GM19023 (cell line): ENCODE measurements around the gene TGM1.
"Not testable (repeated sequence)": the region's sequence is repeated elsewhere in the genome, so short reads cannot be mapped to it uniquely, and the experiment has no call there.

Source experiments
- ATAC-seq: cut with Tn5 transposase; IDR thresholded peaks from one replicate; pipeline ENCODE4 v1.9.1; 2021; ENCODE audit warnings: mild to moderate bottlenecking, moderate library complexity; ENCODE audit not compliant: unreplicated experiment

The TGM1 gene

GRCh38 chr14:24255438-24255837 lies 7.5 kb downstream of the TGM1 start:
- ATAC-seq, result no peak

DNA sequence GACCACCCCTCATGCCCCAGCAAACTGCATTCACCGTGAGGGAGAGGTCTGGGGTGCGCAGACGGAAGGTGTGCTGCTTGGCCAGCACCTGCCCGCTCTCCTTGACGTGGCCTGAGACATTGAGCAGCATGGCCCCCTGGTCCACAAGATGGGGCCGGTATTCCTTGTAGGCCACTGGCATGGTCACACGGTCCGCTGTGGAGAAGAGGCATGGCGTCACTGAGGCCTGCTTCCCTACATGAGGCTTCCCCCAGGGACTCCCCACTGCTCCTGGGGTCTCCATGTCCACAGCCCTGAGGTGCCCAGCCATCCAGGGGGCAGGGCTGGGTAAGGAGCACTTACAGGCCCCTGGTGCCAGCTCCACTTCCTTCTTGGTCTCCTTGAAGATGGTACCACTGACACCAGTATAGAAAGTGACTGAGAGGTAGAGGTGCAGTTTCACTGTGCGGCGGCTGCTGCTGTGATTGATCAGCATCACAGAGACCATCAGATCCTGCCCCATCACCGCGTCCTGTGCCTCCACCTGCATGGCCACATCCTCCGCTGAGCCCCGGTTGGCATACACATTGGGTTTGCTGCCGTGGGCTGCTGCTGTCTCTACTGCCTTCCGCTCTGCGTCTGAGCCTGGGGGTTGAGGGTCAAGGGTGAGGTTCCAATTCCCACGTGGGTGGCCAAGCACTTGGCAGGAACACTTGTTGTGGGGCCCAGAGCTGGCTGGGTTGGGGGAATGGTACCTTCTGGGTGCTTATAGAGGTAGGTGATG lies 8.2 kb downstream of the TGM1 start:
- ATAC-seq, result no peak

GRCh38 chr14:24253936-24254335 lies 9.0 kb downstream of the TGM1 start:
- ATAC-seq, result no peak

DNA sequence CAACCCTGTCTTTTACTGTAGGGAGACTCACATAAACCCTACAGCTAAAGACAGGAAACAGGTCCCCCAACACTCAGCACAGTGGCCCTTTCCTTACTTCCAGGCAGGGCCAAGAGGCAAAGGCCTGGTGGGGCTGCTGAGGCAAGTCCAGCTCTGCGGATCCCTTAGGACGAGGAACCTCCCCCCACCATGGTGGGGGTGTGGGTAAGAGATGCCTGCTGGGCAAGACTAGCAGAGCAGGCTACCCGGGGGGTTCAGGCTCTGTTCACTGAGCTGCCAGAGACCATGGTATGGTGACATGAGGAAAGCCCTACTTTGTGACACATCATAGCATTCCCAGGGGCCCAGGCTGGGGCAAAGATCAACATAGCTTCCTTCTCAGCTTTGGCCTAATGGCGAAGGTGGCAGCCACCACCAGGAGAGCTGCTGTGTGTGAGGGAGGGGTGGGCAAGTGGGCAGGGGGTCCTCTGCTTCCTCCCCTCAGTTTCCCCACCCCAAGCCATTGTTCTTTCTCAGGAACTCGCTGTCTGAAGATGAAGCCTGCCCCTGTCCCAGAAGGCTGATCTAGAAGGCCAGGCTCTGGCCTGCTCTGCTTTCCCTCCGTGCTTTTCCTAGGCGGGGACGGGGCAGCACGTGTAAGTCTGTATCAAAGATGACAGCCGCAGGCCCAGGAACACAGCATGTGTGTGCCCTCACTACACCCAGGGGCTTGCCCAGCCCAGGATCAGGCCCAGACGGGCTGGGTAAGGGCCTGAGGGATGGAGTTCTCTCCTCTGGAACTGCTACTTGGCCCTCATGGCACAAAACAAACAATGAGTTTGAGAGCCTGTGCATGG lies 10.5 kb downstream of the TGM1 start:
- ATAC-seq, result no peak

- no peak for ATAC-seq
Measured at GRCh38 chr14:24251880-24252288, 11.1 kb downstream of the TGM1 start.

DNA sequence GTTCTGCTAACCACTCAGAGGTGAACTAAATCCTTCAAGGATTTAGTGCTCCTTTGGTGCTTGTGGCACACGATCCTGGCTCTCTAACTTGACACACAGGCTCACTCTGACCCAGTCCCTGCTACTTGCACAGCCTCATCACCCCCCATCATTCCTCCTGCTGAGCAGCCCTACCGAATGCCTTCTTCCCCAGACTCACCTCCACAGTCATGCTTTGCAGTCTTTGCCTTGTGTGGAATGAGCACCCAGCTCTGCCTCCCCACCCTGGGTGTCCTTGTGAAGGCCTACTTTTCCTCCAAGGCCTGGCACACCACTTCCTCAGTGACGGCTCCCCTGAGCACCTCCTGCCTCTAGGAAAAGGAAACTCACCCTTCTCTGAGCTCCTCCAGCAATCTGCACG lies 12.6 kb downstream of the TGM1 start:
- no peak for ATAC-seq

- ATAC-seq, result no peak
Measured at GRCh38 chr14:24249230-24250021, 13.6 kb downstream of the TGM1 start.

GRCh38 chr14:24247422-24247821 lies 15.6 kb downstream of the TGM1 start:
- no peak for ATAC-seq

DNA sequence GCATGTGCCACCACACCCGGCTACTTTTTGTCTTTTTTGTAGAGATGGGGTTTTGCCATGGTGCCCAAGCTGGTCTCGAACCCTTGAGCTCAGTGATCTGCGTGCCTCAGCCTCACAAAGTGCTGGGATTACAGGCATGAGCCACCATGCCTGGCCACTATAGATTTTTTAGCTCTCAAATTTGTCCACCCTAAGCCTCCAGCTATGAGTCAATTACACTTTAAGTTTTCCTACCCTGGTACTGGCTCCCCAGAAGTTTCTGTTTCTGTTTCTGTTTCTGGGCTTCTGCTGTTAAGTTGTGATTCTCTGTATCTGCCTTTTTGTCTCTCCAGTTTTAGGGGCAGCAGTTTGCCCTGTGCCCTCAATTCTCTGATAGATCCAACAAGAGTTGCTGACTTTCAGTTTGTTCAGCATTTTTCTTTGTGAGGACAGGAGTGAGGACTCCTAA lies 16.2 kb downstream of the TGM1 start:
- ATAC-seq, result no peak

GRCh38 chr14:24245350-24245749 lies 17.6 kb downstream of the TGM1 start:
- ATAC-seq, result not testable (repeated sequence)

DNA sequence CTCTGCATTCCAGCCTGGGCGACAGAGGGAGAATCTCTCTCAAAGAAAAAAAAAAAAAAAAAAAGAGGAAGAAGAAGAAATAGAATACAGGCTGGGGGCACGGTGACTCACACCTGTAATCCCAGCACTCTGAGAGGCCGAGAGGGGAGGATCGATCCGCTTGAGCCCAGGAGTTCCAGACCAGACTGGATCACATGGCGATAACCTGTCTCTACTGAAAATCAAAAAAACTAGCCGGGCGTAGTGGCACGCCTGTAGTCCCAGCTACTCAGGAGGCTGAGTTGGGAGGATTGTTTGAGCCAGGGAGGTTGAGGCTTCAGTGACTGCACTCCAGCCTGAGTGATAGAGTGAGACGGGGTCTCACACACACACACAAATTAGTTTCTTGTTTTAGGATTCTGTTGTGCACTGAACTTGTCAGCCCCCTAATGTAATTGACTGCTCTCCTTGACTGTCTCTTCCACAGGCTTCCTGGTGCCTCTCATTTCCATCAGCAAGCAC lies 19.6 kb downstream of the TGM1 start:
- no peak for ATAC-seq

DNA sequence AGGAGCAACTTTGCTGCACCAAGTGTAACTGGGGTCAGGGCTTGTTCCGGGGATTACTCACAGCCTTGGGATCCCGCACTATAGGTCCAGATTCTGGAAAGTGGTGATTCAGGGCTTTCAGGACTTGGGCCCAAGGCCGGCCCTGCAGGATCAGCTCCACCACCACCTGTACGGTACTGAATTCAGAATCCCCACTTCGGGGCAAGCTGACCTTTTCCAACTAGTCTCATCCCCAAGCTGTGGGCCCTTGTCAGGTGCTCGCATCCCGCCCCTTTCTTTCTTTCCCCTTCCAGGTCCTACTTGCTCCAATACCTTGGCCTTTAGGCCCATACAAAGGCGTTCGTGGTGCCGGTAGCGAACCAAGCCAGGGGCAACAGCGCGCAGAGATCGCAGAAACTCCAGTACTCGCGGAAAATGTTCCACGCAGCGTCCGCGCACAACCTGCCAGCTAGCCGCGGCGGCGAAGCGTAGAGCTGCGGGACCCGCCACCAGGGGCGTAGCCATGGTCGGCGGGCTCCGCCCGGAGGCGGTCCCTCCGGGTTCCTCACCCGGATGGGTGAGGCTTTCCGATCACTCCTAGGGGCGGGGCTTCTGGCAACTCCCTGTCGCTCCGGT lies 21.0 kb downstream of the TGM1 start:
- ATAC-seq, result peak; percentile 81

GRCh38 chr14:24240110-24240918 lies 22.7 kb downstream of the TGM1 start:
- no peak for ATAC-seq

DNA sequence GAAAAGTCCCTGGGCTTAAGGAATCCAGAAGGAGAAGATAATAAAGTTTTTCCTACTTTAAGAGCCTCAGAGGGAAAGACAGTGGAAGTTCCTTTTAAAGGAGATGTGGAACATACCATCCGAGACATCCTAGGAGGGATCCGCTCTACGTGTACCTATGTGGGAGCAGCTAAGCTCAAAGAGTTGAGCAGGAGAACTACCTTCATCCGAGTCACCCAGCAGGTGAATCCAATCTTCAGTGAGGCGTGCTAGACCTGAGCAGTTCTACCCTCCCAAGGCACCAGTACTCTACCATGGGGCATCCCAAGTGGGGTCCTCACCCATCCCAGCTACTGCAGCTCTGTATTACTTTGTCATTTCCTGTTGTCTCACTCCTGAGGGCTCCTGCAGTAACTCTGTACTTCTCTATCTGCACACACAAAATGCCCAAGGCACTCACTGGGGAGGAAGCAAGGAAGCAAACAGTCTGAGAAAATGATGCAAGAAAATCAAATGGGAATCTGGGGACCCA lies 24.4 kb downstream of the TGM1 start:
- no peak for ATAC-seq

DNA sequence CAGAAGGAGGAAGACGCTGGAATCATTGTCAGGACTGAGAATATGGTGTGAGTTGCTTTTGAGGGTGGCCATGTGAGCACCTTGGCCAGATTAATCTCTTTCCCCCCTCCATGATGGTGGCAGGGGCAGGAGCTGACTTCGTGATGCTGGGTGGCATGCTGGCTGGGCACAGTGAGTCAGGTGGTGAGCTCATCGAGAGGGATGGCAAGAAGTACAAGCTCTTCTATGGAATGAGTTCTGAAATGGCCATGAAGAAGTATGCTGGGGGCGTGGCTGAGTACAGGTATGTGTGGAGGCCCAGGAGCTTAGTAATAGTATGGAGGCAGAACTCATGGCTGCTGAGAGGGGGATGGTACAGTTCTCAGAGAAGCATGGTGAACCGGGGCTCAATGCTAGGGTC lies 24.9 kb downstream of the TGM1 start:
- no peak for ATAC-seq

GRCh38 chr14:24237463-24237955 lies 25.5 kb downstream of the TGM1 start:
- ATAC-seq, result no peak

DNA sequence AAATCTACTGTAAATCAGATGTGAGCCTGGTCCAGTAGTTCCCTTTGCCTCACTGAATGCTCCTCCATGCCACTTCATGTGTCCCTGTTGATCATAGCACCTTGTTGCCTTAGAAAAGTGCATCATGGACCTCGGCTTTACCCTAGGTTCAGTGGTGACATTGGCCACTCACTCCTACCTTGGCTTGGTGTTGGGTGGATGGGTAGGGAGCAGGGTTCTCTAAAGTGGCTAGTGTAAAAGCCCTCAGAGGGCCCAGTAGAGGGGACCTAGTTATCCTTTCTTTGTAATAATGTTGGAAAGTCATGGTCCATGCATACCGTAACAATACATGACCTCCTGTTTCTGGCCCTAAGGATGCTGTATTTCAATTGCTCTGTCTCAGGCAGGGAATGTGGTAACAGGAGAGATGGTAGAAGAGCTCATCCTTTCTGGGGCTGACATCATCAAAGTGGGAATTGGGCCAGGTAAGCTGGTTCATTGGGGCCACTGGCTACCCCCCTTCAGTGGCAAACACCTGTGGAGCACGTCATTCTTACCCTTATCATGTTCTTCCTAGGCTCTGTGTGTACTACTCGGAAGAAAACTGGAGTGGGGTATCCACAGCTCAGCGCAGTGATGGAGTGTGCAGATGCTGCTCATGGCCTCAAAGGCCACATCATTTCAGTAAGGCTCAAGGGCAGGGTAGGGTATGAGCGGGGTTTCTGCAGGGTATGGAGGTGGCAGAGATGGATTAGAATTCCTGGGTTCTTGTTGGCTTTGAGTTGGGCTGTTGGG lies 26.1 kb downstream of the TGM1 start:
- ATAC-seq, result no peak

- ATAC-seq, result no peak
Measured at GRCh38 chr14:24235804-24236688, 26.9 kb downstream of the TGM1 start.
